HG03558 (cell line): ENCODE data around the gene GAS2L3.
A peak's percentile ranks its signal among the peaks of the same experiment; 100 is the strongest.

ENCODE experiments used
- ATAC-seq: cut with Tn5 transposase; IDR thresholded peaks from one replicate; pipeline ENCODE4 v1.9.1; 2021; ENCODE audit warnings: moderate number of reproducible peaks; ENCODE audit not compliant: unreplicated experiment; ENCODE audit errors: extremely low read depth

GAS2L3 gene

DNA sequence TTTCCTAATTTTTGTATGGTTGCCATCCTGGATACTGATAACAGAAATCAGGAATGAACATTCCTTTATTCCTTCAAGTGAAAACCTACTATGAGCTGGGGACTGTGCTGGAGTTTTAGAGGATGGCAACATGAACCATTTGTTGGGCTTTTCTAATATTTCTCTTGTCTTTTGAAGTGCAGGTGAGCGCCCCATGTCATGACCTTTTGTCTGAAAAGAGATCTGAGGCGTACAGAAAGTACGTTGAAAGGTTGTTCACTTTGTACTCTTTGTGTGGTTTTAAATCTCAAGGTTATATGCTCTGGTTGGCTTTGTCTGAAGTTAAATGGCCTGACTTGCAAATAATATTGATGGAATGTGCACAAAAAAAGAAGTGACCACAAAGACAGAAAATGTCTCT lies 79.0 kb downstream of the GAS2L3 start:
- no peak for ATAC-seq

DNA sequence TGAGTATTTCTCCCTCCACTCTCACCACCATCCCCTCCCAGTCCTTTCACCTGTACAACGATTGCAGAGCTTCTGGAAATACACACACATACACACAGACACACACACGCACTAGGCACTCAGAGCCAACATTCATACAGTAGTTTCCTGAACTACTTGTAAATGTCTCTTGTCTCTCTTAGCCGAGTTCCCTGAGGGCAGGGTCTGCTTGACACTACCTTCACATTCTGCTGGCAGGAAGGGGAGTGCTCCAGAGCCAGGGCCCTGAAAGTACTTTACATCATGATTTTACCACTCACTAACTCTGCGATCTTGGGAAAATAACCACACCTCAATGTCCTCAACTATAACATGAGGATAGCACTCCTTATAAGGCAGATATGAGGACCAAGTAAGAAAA lies 82.7 kb downstream of the GAS2L3 start:
- ATAC-seq, result no peak

DNA sequence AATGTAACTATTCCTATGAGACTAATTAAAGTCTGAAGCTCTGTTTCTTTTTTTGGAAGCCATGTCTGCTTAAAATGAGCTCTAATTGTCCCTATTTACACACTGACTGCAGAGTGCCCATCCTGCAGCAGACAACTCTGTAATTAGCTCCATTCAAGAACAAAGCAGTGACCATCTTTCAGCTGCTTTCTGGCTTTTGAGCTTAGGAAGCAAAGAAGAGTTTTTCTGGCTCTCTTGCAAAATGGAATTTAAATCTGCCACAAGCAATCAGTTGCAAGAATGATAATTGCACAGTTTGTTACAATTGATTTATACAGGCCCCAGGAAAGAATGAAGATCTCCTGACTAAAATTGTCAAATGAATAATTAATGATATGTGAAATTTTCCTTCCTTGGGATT lies 83.4 kb downstream of the GAS2L3 start:
- no peak for ATAC-seq

DNA sequence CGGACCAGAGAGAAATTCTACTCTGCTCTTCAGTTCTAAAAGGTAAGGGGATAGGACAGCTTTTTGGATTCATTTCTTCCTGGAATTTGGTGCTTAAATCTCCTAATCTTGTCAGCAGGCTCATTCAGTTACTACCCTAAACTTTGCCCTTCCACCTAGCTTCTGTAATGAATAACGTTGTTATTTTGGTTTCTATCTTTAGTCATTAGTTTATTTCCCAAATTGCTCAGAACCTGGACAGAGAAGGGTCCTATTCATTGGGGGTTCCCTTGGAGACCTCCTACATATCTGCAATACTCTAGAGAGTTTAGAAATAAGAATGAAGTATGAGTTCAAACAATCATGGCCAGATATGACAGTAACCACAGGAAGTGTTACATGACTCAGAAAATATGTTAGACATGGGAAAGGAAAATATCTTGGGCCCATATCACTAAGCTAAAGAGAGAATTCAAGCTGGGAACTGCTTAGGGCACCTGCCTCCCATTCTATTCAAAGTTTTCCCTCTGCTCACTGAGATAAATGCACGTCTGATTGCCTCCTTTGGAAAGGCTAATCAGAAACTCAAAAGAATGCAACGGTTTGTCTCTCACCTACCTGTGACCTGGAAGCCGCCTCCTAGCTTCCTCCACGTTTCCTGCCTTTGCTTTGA lies 87.9 kb downstream of the GAS2L3 start:
- peak; percentile 52 for ATAC-seq

DNA sequence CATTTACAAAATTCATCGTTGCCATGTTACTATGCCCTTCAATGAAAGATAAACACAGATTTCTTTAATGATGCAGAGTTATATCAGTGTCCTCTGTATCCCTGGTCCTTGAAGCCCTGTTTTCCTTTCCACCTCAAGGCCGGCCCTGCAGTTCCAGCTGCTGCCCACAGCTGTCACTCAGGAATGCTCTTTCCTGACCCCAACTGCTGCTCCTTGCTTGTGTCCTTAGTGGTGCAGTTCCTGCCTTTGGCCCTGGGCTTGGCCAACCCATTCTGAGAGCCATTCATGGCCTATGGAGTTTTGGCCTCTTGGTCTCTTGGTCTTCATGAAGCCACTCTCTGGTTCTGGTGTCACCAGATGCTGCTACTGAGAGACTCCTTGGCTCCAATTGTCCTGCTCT lies 93.1 kb downstream of the GAS2L3 start:
- ATAC-seq, result no peak

DNA sequence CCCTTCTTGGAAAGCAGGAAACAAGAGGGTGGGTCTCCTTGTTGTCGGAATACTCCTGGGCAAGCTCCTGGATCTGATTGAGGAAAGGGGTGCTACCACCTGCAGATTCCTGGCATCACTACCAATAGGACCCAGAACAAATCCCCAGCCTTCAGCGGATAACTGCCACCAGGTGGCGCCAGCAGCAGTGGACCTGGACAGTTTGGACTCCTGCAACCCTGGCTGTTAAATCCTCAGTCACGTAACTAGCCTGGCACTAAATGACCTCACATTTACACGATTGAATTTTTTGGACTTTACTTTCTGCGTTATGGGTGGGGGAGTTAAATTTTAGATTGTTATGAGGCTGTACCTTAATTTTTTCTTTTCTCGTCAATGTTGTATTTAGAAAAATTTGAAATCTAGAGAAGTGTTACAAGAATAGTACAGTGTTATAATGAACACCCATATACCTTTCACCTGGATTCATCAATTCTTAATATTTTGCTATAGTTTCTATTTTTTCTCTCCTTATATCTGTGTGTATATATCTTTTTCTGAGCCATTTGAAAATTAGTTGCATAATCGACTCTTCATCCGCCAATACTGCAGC lies 95.6 kb downstream of the GAS2L3 start:
- no peak for ATAC-seq

DNA sequence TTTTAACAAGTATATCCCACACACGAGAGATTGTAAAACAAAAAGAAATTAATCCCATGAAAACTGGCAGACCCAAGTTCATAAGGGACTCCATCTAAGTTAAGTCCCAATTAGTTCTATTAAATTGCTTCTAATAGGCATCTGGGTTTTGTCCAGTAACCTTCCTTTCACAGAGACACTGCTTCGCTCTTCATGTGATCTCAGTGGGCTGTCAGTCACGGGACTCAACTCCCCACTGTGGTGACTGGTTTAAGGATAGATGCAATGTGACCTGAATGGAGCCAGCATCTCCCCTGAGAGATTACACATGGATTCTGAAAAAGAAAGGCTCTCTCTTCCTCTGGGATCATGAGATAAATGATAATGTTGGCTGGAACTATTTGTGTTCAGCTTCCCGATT lies 96.4 kb downstream of the GAS2L3 start:
- ATAC-seq, result no peak

DNA sequence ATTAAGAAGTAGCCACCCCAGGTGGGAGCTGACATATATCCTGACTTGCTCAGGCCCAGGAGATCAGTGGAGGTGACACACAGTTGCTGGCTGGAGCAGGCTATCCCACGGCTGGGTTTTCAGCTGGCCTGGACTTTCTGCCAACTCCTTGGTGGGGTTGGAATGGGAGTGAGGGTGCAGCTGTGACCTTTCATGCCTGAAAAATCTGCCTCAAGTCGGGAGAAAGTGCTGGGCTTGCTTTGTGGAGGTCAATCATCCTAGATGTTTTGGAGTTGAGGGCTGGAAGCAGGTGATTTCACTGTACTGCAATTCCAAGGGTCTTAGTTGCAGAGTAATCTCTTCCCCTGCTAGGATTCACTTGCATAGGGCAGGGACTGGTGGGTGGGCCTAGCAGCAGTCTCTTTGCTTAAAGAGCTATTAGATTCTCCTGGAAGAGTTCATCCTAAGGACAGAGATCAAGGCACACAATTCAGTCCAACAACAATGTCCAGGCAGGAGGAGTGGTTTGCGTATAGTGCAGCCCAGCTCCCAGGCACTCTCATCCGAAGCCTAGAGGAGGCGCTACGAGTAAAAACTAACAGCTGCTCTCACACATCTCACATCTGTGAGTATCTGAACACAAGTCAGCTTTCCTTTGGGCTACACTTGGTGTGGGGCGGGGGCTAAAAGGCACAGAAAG lies 98.1 kb downstream of the GAS2L3 start:
- no peak for ATAC-seq

DNA sequence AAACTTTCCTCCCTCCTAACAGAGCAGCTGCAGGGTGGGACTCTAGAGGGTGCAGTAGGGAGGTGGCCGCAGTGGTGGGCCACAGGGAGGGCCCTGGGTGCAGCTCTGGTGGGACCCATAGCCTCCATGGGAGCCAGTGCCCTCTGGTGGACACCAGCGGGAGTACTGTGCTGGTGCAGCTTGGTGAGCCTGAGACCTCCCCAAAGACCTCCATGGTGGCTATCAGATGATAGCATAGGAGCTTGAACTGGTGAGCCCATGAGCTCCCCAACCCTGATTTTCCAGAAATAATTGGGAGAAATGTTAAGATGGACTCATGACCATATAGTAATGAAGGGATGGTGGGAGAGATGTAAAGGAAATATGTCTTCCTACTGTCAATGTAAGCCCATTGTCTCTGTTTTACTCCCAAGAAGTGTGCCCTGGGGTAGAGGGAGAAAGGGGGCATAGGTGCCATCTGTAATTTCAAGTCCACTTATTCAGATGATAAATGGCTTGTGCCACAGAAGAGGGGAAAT lies 98.7 kb downstream of the GAS2L3 start:
- no peak for ATAC-seq

DNA sequence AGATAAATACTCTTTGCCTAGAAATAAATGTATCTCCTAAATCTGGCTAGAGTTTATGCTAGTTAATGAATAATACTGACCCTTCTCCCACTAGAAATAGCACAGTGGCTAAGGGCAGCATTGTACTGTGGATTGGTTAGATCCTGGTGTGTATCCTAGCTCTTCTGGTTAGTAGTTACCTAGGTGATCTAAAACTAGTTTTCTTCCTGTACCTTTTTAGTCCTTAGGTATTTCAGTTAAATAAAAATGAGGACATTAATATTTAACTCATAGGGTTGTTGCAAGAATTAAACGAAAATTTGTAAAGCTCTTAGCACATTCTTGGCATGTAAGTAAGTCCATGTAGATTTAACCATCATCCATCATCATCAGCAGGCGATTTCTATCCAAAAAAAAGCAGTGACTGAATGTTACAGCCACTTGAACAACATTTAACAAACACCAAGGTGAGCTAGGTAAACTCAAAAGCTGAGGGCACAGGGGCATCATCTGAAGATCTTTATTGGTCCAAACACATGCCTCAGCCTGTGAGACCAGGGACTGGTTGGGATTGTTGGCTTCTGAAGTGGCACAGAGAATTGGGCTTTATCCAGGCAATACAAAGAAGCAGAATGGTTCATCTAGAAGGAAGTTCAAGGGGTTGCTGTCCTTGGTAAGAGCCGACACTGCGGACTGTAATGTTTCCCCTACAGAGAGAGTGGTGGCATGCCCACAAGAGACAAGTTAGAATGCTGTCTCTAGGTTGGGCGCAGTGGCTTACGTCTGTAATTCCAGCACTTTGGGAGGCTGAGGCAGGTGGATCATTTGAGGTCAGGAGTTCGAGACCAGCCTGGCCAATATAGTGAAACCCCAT lies 100.8 kb downstream of the GAS2L3 start:
- no peak for ATAC-seq
